ENCODE measurements around the gene AS3MT.
A peak's percentile ranks its signal among the peaks of the same experiment; 100 is the strongest.
"Not testable (repeated sequence)": the region's sequence is repeated elsewhere in the genome, so short reads cannot be mapped to it uniquely, and the experiment has no call there.

AS3MT gene
- total RNA-seq: 0 to 0.36 (median 0.15) reads per million in 4 experiments

GRCh38 chr10:102869258-102870198 lies at the start of gene AS3MT:
Gene AS3MT (plus strand): TSS chr10:102869470. CDS start chr10:102869593, 123 bp downstream.
- no peak for DNase-seq

GRCh38 chr10:102820008-102820407 lies 49.3 kb upstream of the AS3MT start:
- not testable (repeated sequence) for DNase-seq

- DNase-seq: no peak
These were observed 47.0 kb upstream of the AS3MT start for GRCh38 chr10:102822222-102822621.

DNA sequence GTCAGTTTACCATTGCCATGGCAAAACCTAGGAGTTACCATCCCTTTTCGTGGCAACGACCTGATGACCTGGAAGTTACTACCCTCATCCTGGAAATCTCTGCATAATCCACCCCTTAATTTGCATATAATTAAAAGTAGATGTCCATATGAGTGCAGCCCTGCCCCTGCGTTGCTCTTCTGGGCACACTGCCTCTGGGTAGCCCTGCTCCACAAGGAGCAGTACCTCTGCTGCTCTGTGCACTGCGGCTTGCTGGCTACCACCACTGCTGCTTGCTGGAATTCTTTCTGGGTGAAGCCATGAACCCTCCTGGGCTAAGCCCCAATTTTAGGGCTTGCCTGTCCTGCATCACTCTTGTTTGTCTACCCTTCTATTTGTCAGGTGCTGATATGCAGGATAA lies 44.6 kb upstream of the AS3MT start:
- no peak for DNase-seq

DNA sequence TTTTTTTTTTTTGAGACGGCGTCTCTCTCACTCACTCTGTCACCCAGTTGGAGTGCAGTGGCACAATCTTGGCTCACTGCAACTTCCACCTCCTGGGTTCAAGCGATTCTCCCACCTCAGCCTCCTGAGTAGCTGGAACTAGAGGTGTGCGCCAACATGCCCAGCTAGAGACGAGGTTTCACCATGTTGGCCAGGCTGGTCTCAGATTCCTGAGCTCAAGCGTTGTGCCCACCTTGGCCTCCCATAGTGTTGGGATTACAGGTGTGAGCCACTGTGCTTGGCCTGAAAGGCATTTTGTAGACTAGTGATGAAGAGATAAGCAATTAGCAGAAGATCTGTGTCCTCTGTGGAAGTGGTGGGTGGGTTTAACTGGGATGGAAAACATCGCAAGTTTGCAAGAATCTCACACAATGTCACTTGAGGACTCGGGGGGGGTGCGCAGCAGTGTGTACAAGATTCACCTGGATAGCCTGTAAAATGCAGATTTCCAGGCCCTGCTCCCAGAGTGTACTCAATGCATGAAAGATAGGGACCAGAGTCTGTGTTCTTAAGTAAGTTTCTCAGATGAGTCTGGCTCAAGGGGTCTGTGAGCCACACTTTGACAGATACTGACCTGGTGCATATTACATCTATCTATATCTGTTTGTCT lies 43.0 kb upstream of the AS3MT start:
- no peak for DNase-seq

DNA sequence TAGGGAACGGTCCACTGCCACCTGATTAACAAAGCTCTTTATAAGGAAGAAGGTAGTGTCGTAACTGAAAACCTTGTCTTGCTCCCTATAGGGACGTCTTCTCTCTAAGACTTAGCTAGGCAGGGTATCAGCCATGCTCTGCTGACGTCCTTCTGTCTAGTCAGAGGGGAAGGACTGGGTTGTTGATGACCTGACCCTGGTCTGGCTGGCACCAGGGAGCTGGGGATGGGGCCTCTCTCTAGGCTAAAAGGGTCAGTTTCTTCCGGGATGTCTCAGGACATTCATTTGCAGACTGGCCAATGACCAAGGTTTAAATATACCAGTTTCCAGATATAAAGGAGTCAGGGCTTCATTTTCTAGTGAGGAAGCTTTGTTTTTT lies 41.7 kb upstream of the AS3MT start:
- DNase-seq: no peak

- DNase-seq: no peak
These were observed 37.8 kb upstream of the AS3MT start for GRCh38 chr10:102831322-102832071.

DNA sequence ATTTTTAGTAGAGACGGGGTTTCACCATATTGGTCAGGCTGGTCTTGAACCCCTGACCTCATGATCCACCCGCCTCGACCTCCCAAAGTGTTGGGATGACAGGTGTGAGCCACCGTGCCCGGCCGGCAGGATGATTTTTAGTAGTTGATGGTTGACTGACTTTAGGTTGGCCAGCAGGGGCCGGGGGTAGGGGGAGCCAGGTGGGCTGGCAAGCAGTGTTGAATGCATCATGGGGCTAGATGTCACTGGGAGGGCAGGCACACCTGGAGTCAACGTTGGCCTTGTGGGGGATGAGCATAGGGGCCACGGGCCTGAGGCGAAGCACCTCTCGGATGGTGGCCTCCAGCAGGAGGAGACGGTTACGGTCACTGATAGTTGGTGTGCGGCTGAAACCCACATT lies 37.0 kb upstream of the AS3MT start:
- DNase-seq: no peak

GRCh38 chr10:102832987-102833386 lies 36.3 kb upstream of the AS3MT start:
- no peak for DNase-seq

GRCh38 chr10:102834143-102834542 lies 35.1 kb upstream of the AS3MT start:
- no peak for DNase-seq

DNA sequence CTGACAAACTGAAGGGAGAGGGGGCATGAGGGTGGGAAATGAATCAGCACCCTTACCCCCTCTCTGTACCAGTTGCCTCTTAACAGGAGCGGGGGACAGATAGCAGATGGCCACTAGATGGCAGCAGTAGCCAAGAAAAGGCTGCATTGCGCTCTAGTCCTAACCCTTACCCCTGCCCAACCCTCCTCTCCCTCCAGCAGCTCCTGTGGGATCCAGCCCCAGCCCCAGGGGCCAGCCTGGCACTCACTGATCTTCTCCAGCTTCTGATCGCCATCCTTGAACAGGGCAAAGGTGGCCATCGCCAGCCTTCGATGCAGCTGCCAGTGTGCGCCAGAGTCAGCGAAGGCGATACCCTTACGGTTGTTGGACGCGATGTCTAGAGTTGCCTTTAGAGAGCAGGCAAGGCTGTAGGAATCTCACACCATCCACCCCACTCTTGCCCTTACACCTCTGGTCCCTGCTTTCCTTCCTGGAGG lies 34.2 kb upstream of the AS3MT start:
- DNase-seq: peak; percentile 55

DNA sequence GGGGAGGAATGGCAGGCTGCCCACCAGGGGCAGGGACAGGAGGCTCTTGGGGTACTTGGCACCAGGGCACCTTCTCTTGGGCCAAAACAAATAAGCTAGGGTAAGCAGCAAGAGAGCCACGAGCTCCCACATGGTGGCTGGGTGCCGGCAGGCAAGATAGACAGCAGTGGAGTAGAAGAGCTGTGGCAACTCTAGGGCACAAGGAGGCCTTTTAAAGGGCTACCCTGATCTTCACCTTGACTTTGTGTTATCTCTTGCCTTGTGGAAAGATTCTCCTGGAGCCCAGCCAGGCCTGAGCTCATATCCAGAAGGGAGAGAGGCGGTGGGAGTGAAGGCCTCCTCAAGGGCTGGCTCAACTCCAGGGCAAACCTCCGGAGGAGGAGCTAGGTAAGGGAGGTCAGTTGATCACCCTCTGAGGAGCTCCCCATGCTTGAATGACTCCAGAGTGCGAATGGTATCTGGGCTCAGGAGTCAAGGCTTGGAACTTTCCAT lies 32.0 kb upstream of the AS3MT start, which contains the start of gene CYP17A1:
TSS of gene CYP17A1 (minus strand) at position 184 of the 492 bp plus-strand sequence. CDS start at position 132, 52 bp downstream.
- DNase-seq: no peak

GRCh38 chr10:102838276-102838927 lies 30.9 kb upstream of the AS3MT start:
- DNase-seq: not testable (repeated sequence)

- DNase-seq: no peak
These were observed 27.4 kb upstream of the AS3MT start for GRCh38 chr10:102841827-102842345.

DNA sequence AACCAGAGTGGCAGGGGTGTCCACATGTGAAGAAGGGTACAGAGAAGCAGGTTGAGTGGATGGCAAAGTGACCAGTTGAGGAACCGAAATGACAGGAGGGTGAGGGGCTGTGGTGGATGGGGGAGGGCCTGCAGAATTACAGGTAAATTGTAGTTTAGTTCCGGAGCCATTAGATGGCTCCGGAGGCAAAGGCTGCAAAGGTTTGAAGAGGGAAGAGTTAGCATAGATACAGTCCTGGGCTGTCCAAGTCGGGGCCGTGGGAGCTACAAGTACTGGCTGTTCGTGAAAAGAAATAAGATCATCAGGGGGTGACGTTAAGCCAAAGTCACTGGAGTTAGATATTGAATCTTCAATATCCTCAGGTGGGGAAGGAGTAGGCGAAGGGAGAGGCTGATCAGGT lies 26.1 kb upstream of the AS3MT start:
- DNase-seq: not testable (repeated sequence)

GRCh38 chr10:102844190-102844776 lies 25.0 kb upstream of the AS3MT start:
- DNase-seq: not testable (repeated sequence)

DNA sequence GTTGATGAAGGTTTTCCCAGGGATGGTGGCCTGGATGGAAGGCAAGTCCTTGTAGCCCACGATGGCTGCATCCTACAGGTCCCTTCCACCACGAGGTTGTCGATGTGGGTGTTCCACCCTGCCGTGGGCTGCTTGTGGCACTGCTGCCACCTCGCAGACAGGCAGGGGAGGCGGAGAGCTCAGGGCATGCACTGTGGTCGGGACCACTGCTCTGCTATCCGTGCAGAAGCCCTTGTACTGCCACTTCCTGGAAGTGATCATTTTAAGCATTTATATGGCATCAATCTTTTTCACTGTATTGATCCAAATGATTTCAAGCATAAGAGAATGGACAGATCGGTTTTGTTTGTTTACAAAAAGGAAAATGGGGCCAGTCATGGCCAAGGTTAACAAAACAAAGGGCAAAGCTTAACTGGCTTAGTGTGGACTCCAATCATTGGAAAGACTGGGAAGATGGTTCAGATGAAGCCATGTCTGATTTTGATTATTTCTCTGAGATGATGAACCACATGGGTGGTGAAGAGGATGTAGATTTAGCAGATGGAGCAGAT lies 23.8 kb upstream of the AS3MT start:
- DNase-seq: no peak

DNA sequence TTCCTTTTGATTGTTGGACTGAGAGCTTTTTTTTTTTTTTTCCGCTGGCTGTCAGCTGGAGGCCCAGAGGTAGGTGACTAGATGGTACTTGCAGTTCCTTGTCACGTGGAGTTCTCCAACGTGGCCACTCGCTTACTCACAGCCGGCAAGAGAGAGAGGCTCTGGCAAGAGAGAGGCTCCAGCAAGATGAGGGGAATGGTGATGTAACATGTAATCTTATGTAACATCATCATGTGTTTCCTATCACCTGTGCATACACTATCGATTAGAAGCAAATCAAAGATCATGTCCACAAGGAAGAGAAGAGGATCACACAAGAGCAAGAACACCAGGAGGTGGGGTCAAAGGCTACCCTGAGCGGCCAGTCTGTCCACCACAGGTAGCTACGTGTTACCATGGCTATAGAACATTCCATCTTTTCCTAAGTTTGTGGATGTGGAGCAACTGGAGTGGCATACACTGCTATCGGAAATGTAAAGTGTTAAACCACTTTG lies 19.2 kb upstream of the AS3MT start:
- no peak for DNase-seq

GRCh38 chr10:102853237-102853636 lies 16.0 kb upstream of the AS3MT start:
- DNase-seq: not testable (repeated sequence)

- DNase-seq: not testable (repeated sequence)
These were observed 13.4 kb upstream of the AS3MT start for GRCh38 chr10:102855731-102856436.

Data from effector CD8-positive, alpha-beta T cell (primary cell).